NOMO-1 (cell line): ENCODE data around the gene NBPF1.
"Not testable (repeated sequence)": the region's sequence is repeated elsewhere in the genome, so short reads cannot be mapped to it uniquely, and the experiment has no call there.

ENCODE experiments used
- DNase-seq, 2 experiments: peaks; one replicate each; lab custom pipeline; 2025; ENCODE audit not compliant: unreplicated experiment in 2 of 2; lab: John Stamatoyannopoulos, UW

NBPF1 gene

GRCh38 chr1:16607853-16608815 lies 5.2 kb downstream of the NBPF1 start:
- not testable (repeated sequence) for DNase-seq

- no peak for DNase-seq
These were observed 5.9 kb downstream of the NBPF1 start for GRCh38 chr1:16607433-16607851.

- not testable (repeated sequence) for DNase-seq
These were observed 6.5 kb downstream of the NBPF1 start for GRCh38 chr1:16606666-16607432.

GRCh38 chr1:16605532-16606505 lies 7.5 kb downstream of the NBPF1 start:
- DNase-seq, result no peak

- DNase-seq, result no peak
These were observed 8.2 kb downstream of the NBPF1 start for GRCh38 chr1:16605213-16605525.

GRCh38 chr1:16604514-16605212 lies 8.7 kb downstream of the NBPF1 start:
- DNase-seq, result not testable (repeated sequence)

- not testable (repeated sequence) for DNase-seq
These were observed 9.7 kb downstream of the NBPF1 start for GRCh38 chr1:16603623-16604022.

GRCh38 chr1:16602336-16603011 lies 10.9 kb downstream of the NBPF1 start:
- not testable (repeated sequence) for DNase-seq

- DNase-seq, result not testable (repeated sequence)
These were observed 12.2 kb downstream of the NBPF1 start for GRCh38 chr1:16600855-16601786.

GRCh38 chr1:16599326-16599725 lies 14.0 kb downstream of the NBPF1 start:
- not testable (repeated sequence) for DNase-seq

- DNase-seq, result not testable (repeated sequence)
These were observed 18.1 kb downstream of the NBPF1 start for GRCh38 chr1:16595216-16595615.

GRCh38 chr1:16591845-16592244 lies 21.5 kb downstream of the NBPF1 start:
- not testable (repeated sequence) for DNase-seq

GRCh38 chr1:16588081-16588480 lies 25.3 kb downstream of the NBPF1 start:
- not testable (repeated sequence) for DNase-seq

GRCh38 chr1:16587639-16588038 lies 25.7 kb downstream of the NBPF1 start:
- DNase-seq, result not testable (repeated sequence)

- not testable (repeated sequence) for DNase-seq
These were observed 48.0 kb downstream of the NBPF1 start for GRCh38 chr1:16565324-16565723.

- not testable (repeated sequence) for DNase-seq
These were observed 52.3 kb downstream of the NBPF1 start for GRCh38 chr1:16561035-16561434.

- not testable (repeated sequence) for DNase-seq
These were observed 52.9 kb downstream of the NBPF1 start for GRCh38 chr1:16560498-16560897.

GRCh38 chr1:16559688-16560087 lies 53.7 kb downstream of the NBPF1 start:
- not testable (repeated sequence) for DNase-seq
